PC-3 (cell line): ENCODE results near the gene LATS2. TPM values are rescaled to one million over a fixed set of nuclear protein-coding genes. Genes with fewer than 3 reads are reported as not detected.
A peak's percentile ranks its signal among the peaks of the same experiment; 100 is the strongest.

Experiments used
- ATAC-seq: fragments of 200-7000 bp; cut with Tn5 transposase; 2 replicates; pipeline ENCODE4 v1.9.1; 2020; ENCODE audit warnings: mild to moderate bottlenecking, moderate library complexity
- BruUV-seq: library from RNA; stranded (reverse); fragments of 400-500 nt; replicated peaks from 2 replicates; lab custom pipeline; 2021; lab: Mats Ljungman, UMichigan
- CTCF ChIA-PET: fragments of 300-600 bp; sonication (Branson Sonifier 250); formaldehyde crosslinking; loops from one replicate; lab custom pipeline; 2022; ENCODE audit warnings: antibody characterized with exemption; lab: Charles Lee
- POLR2A ChIA-PET: fragments of 300-600 bp; sonication (Branson Sonifier 250); formaldehyde crosslinking; loops from one replicate; lab custom pipeline; 2022; ENCODE audit warnings: antibody characterized with exemption; ENCODE audit not compliant: unreplicated experiment; lab: Charles Lee
- DNase-seq: peaks from one replicate; pipeline ENCODE4 v3.0.0-alpha.2; 2015
- H2AFZ ChIP-seq: fragments of 300-600 bp; sonication (generic); 2 replicates; pipeline ENCODE4 v1.6.0; 2016; ENCODE audit warnings: antibody characterized with exemption, low read length
- H3F3A ChIP-seq: fragments of 300-600 bp; sonication (generic); one replicate; pipeline ENCODE4 v1.6.0; 2017; ENCODE audit warnings: antibody characterized with exemption, low read length, control low read depth, mild to moderate bottlenecking; ENCODE audit not compliant: unreplicated experiment
- H3K27ac ChIP-seq: fragments of 300-600 bp; sonication (generic); 2 replicates; pipeline ENCODE4 v1.5.1; 2016; ENCODE audit warnings: mild to moderate bottlenecking, low read length
- H3K27me3 ChIP-seq: fragments of 300-600 bp; sonication (generic); 2 replicates; pipeline ENCODE4 v1.6.1; 2016; ENCODE audit warnings: low read length, mixed read lengths
- H3K36me3 ChIP-seq: fragments of 300-600 bp; sonication (generic); 2 replicates; pipeline ENCODE4 v1.6.1; 2016; ENCODE audit warnings: low read depth, mixed run types, low read length, mixed read lengths
- H3K4me1 ChIP-seq: fragments of 300-600 bp; sonication (generic); 2 replicates; pipeline ENCODE4 v1.5.1; 2016; ENCODE audit warnings: low read length; ENCODE audit not compliant: insufficient read depth
- H3K4me2 ChIP-seq: fragments of 300-600 bp; sonication (generic); 2 replicates; pipeline ENCODE4 v1.6.0; 2016; ENCODE audit warnings: low read length
- H3K4me3 ChIP-seq: fragments of 300-600 bp; sonication (generic); 2 replicates; pipeline ENCODE4 v1.5.1; 2016; ENCODE audit warnings: mild to moderate bottlenecking, low read length, mixed read lengths
- H3K79me2 ChIP-seq: fragments of 300-600 bp; sonication (generic); 2 replicates; pipeline ENCODE4 v1.6.1; 2017; ENCODE audit warnings: low read length, mixed read lengths
- H3K9ac ChIP-seq: fragments of 300-600 bp; sonication (generic); 2 replicates; pipeline ENCODE4 v1.6.0; 2016; ENCODE audit warnings: mild to moderate bottlenecking, low read length
- H3K9me2 ChIP-seq: fragments of 300-600 bp; sonication (generic); replicated peaks from 2 replicates; pipeline ENCODE4 v1.6.1; 2016; ENCODE audit warnings: mixed run types, low read length, mixed read lengths
- H3K9me3 ChIP-seq: fragments of 300-600 bp; sonication (generic); 2 replicates; pipeline ENCODE4 v1.6.1; 2016; ENCODE audit warnings: low read length, mixed read lengths
- H4K20me1 ChIP-seq: fragments of 300-600 bp; sonication (generic); 2 replicates; pipeline ENCODE4 v1.6.1; 2016; ENCODE audit warnings: low read length, mixed read lengths
- CTCF ChIP-seq: fragments of 300-600 bp; sonication (generic); conservative IDR thresholded peaks from 2 replicates; pipeline ENCODE4 v1.5.1; 2017; ENCODE audit warnings: antibody characterized with exemption, low read depth, mild to moderate bottlenecking, low read length
- EZH2 ChIP-seq: fragments of 300-600 bp; sonication (generic); IDR thresholded peaks from one replicate; pipeline ENCODE4 v1.6.1; 2017; ENCODE audit warnings: antibody characterized with exemption, mild to moderate bottlenecking, low read length; ENCODE audit not compliant: unreplicated experiment
- EZH2phosphoT487 ChIP-seq: fragments of 300-600 bp; sonication (generic); IDR thresholded peaks from 2 replicates; pipeline ENCODE4 v1.6.1; 2018; ENCODE audit warnings: mild to moderate bottlenecking, antibody characterized with exemption, low read length, borderline replicate concordance
- intact Hi-C: fragments of 100-400 bp; cut with micrococcal nuclease; formaldehyde crosslinking; loops from 2 replicates; pipeline ENCODE4 v1.9.0; 2023
- total RNA-seq: library from RNA; depleted of rRNA; stranded (reverse); fragments of >200 nt; gene quantifications from 2 replicates; pipeline ENCODE4 v1.2.3, GENCODE V29; 2014

LATS2 gene
- total RNA-seq, 1 experiment from 2014 or later: 11.0 TPM

DNA sequence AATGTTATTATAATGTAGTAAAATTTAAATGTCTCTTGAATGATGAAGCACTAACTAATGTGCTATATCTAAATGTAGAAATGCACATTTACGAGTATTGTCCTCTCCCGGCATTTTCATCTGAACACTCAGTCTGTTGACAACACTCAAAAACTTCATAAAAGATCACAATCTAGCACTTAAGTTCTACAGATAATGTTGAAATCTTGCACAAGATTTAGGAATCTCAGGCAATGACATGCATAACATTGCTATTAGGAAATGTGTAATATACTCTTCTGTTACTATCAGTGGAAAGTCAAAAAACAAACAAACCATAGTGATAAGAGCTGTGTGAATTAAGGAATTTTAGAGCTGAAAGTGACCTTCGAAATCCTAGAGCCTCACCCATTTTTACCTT lies 121.3 kb downstream of the LATS2 start:
- ATAC-seq (no peak), DNase-seq (no peak)
- H3F3A ChIP-seq: no peaks in the 10 kb centered on the region
- H3K4me1 ChIP-seq: peaks cover 6% of the 10 kb centered on the region
- H3K36me3 ChIP-seq: no peaks in the 10 kb centered on the region
- H3K4me2 ChIP-seq: no peak overlapping the region
- no peaks in the 10 kb centered on the region for H3K9me3 ChIP-seq
- no peak overlapping the region for H3K27ac ChIP-seq
- ChIA-PET POLR2A (no interaction called here), CTCF (no interaction called here)
- H2AFZ ChIP-seq: no peak overlapping the region
- no peak overlapping the region for H3K9ac ChIP-seq
- intact Hi-C loops: no loop called here
- H3K4me3 ChIP-seq: no peak overlapping the region
- TF ChIP-seq CTCF (no peak), EZH2phosphoT487 (no peak), EZH2 (no peak)
- no peaks in the 10 kb centered on the region for H4K20me1 ChIP-seq
- H3K9me2 ChIP-seq: no peaks in the 10 kb centered on the region
- H3K79me2 ChIP-seq: no peaks in the 10 kb centered on the region
- no TSS peak for BruUV-seq
- no peaks in the 10 kb centered on the region for H3K27me3 ChIP-seq

DNA sequence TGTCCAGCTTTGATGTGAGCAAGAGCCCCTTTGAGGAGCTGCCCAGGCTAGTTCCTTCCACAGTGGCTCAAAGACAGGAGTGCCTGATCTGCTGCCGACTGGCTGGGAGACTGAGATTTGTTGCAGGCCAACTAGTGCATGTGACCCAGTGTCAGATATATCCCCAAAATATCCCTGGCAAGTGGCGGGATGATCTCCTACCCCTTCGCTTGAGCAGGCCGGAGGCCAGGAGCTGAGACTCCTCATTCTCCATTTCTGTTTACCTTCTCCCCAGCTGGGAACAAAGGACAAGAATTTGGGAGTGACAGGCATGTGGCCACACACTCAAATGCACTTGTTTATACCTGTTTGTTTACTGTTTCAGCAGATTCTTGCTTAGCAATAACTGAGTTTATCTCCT lies 121.7 kb downstream of the LATS2 start:
- BruUV-seq: no TSS peak
- Histone ChIP-seq H3K4me1 (peaks cover 6% of the 10 kb centered on the region), H3K4me2 (no peak overlapping the region), H2AFZ (no peak overlapping the region), H3K36me3 (no peaks in the 10 kb centered on the region), H3K9me3 (no peaks in the 10 kb centered on the region), H3K27ac (no peak overlapping the region), H3K9me2 (no peaks in the 10 kb centered on the region), H4K20me1 (no peaks in the 10 kb centered on the region), H3K4me3 (no peak overlapping the region), H3K27me3 (no peaks in the 10 kb centered on the region), H3F3A (no peaks in the 10 kb centered on the region), H3K9ac (no peak overlapping the region), H3K79me2 (no peaks in the 10 kb centered on the region)
- ChIA-PET POLR2A (no interaction called here), CTCF (no interaction called here)
- DNase-seq (no peak), ATAC-seq (no peak)
- intact Hi-C loops: no loop called here
- TF ChIP-seq CTCF (no peak), EZH2phosphoT487 (no peak), EZH2 (no peak)

DNA sequence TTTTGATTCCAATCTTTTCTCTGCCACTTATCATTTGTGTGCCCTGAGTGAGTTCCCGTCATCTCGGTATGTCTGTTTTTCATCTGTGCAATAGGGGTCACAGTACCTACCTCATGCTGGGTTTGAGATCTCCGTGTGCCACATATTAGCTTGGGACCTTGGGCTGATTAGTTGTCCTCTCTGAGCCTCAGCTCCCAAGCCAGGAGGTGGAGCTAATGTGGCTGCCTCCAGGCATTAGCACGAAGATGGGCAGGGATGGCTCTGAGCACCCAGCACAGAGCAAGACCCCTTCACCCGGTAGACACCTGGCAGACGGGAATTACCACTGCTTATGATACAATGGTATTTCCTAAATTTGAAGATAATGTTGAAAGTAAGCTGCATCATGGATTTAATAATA lies 123.1 kb downstream of the LATS2 start:
- Histone ChIP-seq H3K27me3 (no peaks in the 10 kb centered on the region), H3K9me2 (no peaks in the 10 kb centered on the region), H3K4me1 (peaks cover 6% of the 10 kb centered on the region), H3K9ac (no peak overlapping the region), H3K27ac (no peak overlapping the region), H3K4me3 (no peak overlapping the region), H3K4me2 (no peak overlapping the region), H4K20me1 (no peaks in the 10 kb centered on the region), H3F3A (no peaks in the 10 kb centered on the region), H2AFZ (no peak overlapping the region), H3K9me3 (no peaks in the 10 kb centered on the region), H3K36me3 (no peaks in the 10 kb centered on the region), H3K79me2 (no peaks in the 10 kb centered on the region)
- DNase-seq: peak; percentile 17
- ChIA-PET CTCF (no interaction called here), POLR2A (no interaction called here)
- intact Hi-C loops: no loop called here
- BruUV-seq: no TSS peak
- TF ChIP-seq EZH2phosphoT487: no peak
- no peak for TF ChIP-seq CTCF
- TF ChIP-seq EZH2: no peak
- ATAC-seq: no peak
